ENCODE data around the gene LYST. TPM values are rescaled to one million over a fixed set of nuclear protein-coding genes. Genes with fewer than 3 reads are reported as not detected.

The LYST gene
- polyA plus RNA-seq, 1 donor from 2014 or later, result 23.4 TPM

GRCh38 chr1:235881930-235882700 lies 15.4 kb upstream of the LYST start:
- H3K27ac ChIP-seq (ENCODE audit: low read length), result no peak overlapping the region
- no peak overlapping the region for H3K4me3 ChIP-seq (ENCODE audit: low read length)
- no peak overlapping the region for H2AFZ ChIP-seq (ENCODE audit: low read depth, low read length)
- H3K27me3 ChIP-seq (ENCODE audit: insufficient read depth, low read depth, low read length), result no peaks in the 10 kb centered on the region
- no peak overlapping the region for H3K9ac ChIP-seq (ENCODE audit: low read length)
- no peaks in the 10 kb centered on the region for H3K36me3 ChIP-seq (ENCODE audit: insufficient read depth, low read length)
- no peak overlapping the region for H3K4me2 ChIP-seq (ENCODE audit: low read length)
- no peaks in the 10 kb centered on the region for H3F3A ChIP-seq (ENCODE audit: insufficient read depth, low read length, poor library complexity, severe bottlenecking)
- TF ChIP-seq MXI1 (conservative IDR thresholded peaks at IDR 0.05; ENCODE audit: poor library complexity, severe bottlenecking) (no peak), EZH2 (IDR thresholded peaks at IDR 0.05; ENCODE audit: borderline replicate concordance, insufficient read depth, low read length, poor library complexity, severe bottlenecking) (no peak), POLR2AphosphoS5 (IDR thresholded peaks at IDR 0.05) (no peak), CTCF (IDR thresholded peaks at IDR 0.05; ENCODE audit: poor library complexity, severe bottlenecking) (no peak), REST (IDR thresholded peaks at IDR 0.05; ENCODE audit: borderline replicate concordance) (no peak), SMC3 (conservative IDR thresholded peaks at IDR 0.05; ENCODE audit: poor library complexity) (no peak), TAF1 (IDR thresholded peaks at IDR 0.05; ENCODE audit: low read depth) (no peak), EP300 (conservative IDR thresholded peaks at IDR 0.05; ENCODE audit: poor library complexity, severe bottlenecking) (no peak), RAD21 (conservative IDR thresholded peaks at IDR 0.05) (no peak)
- H3K9me3 ChIP-seq (ENCODE audit: low read length), result no peaks in the 10 kb centered on the region
- no peaks in the 10 kb centered on the region for H3K79me2 ChIP-seq (replicated peaks; ENCODE audit: insufficient read depth, low read length)
- H4K20me1 ChIP-seq (ENCODE audit: insufficient read depth), result no peaks in the 10 kb centered on the region
- no peaks in the 10 kb centered on the region for H3K9me2 ChIP-seq (ENCODE audit: insufficient read depth, low read length)

DNA sequence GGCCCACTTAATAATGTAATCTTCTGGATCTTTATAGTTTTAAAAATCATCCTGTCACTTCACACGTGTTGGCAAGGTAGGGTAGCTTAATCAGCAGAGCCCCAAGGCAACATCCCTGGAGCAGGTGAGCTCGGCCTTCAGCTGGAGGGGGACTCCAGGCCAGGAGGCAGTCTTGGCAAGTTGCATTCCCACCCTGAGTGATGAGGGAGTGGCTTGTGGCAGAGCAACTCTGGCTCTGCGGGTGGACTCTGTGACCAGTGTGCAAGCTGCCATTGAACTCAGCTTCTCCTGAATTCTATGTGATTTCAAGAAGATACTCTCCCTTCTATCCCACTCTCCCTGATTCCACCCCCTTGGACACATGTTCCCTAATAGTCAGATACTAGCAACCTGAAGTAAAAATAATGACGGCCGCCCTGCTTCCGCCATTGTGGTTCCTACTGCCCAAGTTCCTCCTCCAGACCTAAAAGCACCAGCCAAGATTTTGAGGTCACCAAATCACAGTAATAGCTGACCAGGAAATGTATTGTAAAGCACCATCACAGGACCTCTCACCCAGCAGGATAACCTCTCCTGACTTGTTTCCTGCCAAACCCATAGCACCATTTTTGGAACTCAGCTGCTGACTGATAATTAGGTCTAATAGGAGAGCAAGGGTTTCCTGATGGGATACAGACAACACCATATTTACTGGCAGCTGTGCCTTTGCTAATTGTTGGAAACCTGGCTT lies 11.5 kb upstream of the LYST start:
- no peaks in the 10 kb centered on the region for H4K20me1 ChIP-seq (ENCODE audit: insufficient read depth)
- H3K27me3 ChIP-seq (ENCODE audit: insufficient read depth, low read depth, low read length), result no peaks in the 10 kb centered on the region
- no peaks in the 10 kb centered on the region for H3K9me2 ChIP-seq (ENCODE audit: insufficient read depth, low read length)
- H2AFZ ChIP-seq (ENCODE audit: low read depth, low read length), result no peak overlapping the region
- H3K27ac ChIP-seq (ENCODE audit: low read length), result no peak overlapping the region
- H3K9me3 ChIP-seq (ENCODE audit: low read length), result no peaks in the 10 kb centered on the region
- no peak overlapping the region for H3K4me3 ChIP-seq (ENCODE audit: low read length)
- H3K9ac ChIP-seq (ENCODE audit: low read length), result no peak overlapping the region
- H3F3A ChIP-seq (ENCODE audit: insufficient read depth, low read length, poor library complexity, severe bottlenecking), result no peaks in the 10 kb centered on the region
- H3K79me2 ChIP-seq (replicated peaks; ENCODE audit: insufficient read depth, low read length), result no peaks in the 10 kb centered on the region
- TF ChIP-seq REST (IDR thresholded peaks at IDR 0.05; ENCODE audit: borderline replicate concordance), result no peak
- no peak for TF ChIP-seq TAF1 (IDR thresholded peaks at IDR 0.05; ENCODE audit: low read depth)
- TF ChIP-seq EP300 (conservative IDR thresholded peaks at IDR 0.05; ENCODE audit: poor library complexity, severe bottlenecking), result no peak
- no peak overlapping the region for H3K4me2 ChIP-seq (ENCODE audit: low read length)
- H3K36me3 ChIP-seq (ENCODE audit: insufficient read depth, low read length), result no peaks in the 10 kb centered on the region

Measured in neural cell (in vitro differentiated cells).